ENCODE data around the gene ASTN1. TPM values are rescaled to one million over a fixed set of nuclear protein-coding genes. Genes with fewer than 3 reads are reported as not detected.

ASTN1 gene
- total RNA-seq, 1 experiment from 2014 or later: 0.42 TPM

DNA sequence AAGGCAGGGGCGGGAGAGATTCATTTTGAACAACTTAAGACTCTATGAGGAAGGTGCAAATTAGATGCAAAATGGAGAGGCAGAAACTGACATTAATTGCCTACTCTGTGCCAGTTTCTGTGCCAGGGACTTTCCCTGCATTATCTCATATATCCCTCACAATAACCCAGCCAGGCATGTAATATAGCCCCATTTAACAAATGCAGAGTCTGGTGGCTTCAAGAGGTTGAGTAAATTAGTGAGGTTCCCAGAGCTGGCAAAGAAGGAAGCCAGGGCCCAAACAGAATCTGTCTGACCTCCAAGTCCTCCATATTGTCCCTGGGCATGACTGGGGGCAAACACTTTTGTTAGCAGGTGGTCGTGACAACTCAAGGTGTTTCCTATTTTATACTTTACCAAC, 199.8 kb downstream of the ASTN1 start:
- Histone ChIP-seq H3K9me2 (ENCODE audit: insufficient read depth) (no peaks in the 10 kb centered on the region), H3K36me3 (ENCODE audit: control insufficient read depth in 1 of 2, insufficient read depth in 2 of 2, low read length in 2 of 2) (no peaks in the 10 kb centered on the region), H3K79me2 (ENCODE audit: insufficient read depth, low read length) (no peaks in the 10 kb centered on the region), H3K9me3 (ENCODE audit: control insufficient read depth in 1 of 2, insufficient read depth in 1 of 2, low read depth in 1 of 2, low read length in 2 of 2) (no peaks in the 10 kb centered on the region), H3K27me3 (ENCODE audit: insufficient read depth, low read length) (peaks cover 3% of the 10 kb centered on the region; the same call in 1 of the 2 replicates), H2AFZ (ENCODE audit: low read depth, low read length, poor library complexity, severe bottlenecking) (no peak overlapping the region), H3K9ac (ENCODE audit: low read length) (no peak overlapping the region), H3K27ac (ENCODE audit: low read depth, low read length) (no peak overlapping the region), H3K4me2 (ENCODE audit: low read length) (no peak overlapping the region), H3K4me1 (ENCODE audit: control insufficient read depth in 1 of 2, insufficient read depth in 2 of 2, low read length in 2 of 2) (no peaks in the 10 kb centered on the region), H3K4me3 (replicated peaks in 1 of 2; ENCODE audit: low read depth in 1 of 2, low read length in 2 of 2) (no peak overlapping the region), H4K20me1 (ENCODE audit: insufficient read depth) (no peaks in the 10 kb centered on the region)
- ChIA-PET POLR2A (no interaction called here), CTCF (no interaction called here), RAD21 (ENCODE audit: low non-redundant PET in 1 of 2, low total read pairs in 2 of 2, uncharacterized antibody in 2 of 2, unreplicated experiment in 2 of 2) (interaction anchor here in 1 of 2 experiments (0.6 kb wide), 1 partner anchor 21 kb away, joined by 3 read pairs; no protein-coding TSS in a partner anchor)
- no TSS peak for BruUV-seq (replicated peaks)
- DNase-seq (ENCODE audit: low read depth, low spot score) (no peak), ATAC-seq (no peak)
- intact Hi-C loops (cut with micrococcal nuclease): no loop called here
- TF ChIP-seq SRF (IDR thresholded peaks at IDR 0.05; ENCODE audit: low read depth): no peak
- no peak for TF ChIP-seq POLR2A (IDR thresholded peaks at IDR 0.05; ENCODE audit: borderline replicate concordance, extremely low read depth, insufficient read depth, insufficient read length)
- no peak for TF ChIP-seq EZH2phosphoT487 (IDR thresholded peaks at IDR 0.05; ENCODE audit: borderline replicate concordance)
- TF ChIP-seq, protein P1, sequence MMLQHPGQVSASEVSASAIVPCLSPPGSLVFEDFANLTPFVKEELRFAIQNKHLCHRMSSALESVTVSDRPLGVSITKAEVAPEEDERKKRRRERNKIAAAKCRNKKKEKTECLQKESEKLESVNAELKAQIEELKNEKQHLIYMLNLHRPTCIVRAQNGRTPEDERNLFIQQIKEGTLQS (IDR thresholded peaks at IDR 0.05): no peak
- TF ChIP-seq, protein P2, sequence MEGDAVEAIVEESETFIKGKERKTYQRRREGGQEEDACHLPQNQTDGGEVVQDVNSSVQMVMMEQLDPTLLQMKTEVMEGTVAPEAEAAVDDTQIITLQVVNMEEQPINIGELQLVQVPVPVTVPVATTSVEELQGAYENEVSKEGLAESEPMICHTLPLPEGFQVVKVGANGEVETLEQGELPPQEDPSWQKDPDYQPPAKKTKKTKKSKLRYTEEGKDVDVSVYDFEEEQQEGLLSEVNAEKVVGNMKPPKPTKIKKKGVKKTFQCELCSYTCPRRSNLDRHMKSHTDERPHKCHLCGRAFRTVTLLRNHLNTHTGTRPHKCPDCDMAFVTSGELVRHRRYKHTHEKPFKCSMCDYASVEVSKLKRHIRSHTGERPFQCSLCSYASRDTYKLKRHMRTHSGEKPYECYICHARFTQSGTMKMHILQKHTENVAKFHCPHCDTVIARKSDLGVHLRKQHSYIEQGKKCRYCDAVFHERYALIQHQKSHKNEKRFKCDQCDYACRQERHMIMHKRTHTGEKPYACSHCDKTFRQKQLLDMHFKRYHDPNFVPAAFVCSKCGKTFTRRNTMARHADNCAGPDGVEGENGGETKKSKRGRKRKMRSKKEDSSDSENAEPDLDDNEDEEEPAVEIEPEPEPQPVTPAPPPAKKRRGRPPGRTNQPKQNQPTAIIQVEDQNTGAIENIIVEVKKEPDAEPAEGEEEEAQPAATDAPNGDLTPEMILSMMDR (IDR thresholded peaks at IDR 0.05 in 2 of 3, conservative IDR thresholded peaks at IDR 0.05 in 1 of 3; ENCODE audit: borderline replicate concordance in 1 of 3, insufficient read depth in 1 of 3, low read depth in 2 of 3, low read length in 2 of 3): no peak
- no peak for TF ChIP-seq SP1 (IDR thresholded peaks at IDR 0.05; ENCODE audit: low read depth)
- TF ChIP-seq, protein P3, sequence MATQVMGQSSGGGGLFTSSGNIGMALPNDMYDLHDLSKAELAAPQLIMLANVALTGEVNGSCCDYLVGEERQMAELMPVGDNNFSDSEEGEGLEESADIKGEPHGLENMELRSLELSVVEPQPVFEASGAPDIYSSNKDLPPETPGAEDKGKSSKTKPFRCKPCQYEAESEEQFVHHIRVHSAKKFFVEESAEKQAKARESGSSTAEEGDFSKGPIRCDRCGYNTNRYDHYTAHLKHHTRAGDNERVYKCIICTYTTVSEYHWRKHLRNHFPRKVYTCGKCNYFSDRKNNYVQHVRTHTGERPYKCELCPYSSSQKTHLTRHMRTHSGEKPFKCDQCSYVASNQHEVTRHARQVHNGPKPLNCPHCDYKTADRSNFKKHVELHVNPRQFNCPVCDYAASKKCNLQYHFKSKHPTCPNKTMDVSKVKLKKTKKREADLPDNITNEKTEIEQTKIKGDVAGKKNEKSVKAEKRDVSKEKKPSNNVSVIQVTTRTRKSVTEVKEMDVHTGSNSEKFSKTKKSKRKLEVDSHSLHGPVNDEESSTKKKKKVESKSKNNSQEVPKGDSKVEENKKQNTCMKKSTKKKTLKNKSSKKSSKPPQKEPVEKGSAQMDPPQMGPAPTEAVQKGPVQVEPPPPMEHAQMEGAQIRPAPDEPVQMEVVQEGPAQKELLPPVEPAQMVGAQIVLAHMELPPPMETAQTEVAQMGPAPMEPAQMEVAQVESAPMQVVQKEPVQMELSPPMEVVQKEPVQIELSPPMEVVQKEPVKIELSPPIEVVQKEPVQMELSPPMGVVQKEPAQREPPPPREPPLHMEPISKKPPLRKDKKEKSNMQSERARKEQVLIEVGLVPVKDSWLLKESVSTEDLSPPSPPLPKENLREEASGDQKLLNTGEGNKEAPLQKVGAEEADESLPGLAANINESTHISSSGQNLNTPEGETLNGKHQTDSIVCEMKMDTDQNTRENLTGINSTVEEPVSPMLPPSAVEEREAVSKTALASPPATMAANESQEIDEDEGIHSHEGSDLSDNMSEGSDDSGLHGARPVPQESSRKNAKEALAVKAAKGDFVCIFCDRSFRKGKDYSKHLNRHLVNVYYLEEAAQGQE (IDR thresholded peaks at IDR 0.05; ENCODE audit: low read depth): no peak
- no peak for TF ChIP-seq ZFX (IDR thresholded peaks at IDR 0.05)
- TF ChIP-seq JUND (IDR thresholded peaks at IDR 0.05): no peak
- TF ChIP-seq, protein P4, sequence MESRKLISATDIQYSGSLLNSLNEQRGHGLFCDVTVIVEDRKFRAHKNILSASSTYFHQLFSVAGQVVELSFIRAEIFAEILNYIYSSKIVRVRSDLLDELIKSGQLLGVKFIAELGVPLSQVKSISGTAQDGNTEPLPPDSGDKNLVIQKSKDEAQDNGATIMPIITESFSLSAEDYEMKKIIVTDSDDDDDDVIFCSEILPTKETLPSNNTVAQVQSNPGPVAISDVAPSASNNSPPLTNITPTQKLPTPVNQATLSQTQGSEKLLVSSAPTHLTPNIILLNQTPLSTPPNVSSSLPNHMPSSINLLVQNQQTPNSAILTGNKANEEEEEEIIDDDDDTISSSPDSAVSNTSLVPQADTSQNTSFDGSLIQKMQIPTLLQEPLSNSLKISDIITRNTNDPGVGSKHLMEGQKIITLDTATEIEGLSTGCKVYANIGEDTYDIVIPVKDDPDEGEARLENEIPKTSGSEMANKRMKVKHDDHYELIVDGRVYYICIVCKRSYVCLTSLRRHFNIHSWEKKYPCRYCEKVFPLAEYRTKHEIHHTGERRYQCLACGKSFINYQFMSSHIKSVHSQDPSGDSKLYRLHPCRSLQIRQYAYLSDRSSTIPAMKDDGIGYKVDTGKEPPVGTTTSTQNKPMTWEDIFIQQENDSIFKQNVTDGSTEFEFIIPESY (IDR thresholded peaks at IDR 0.05; ENCODE audit: extremely low read depth, insufficient replicate concordance, low read length): no peak
- TF ChIP-seq TCF7L2 (IDR thresholded peaks at IDR 0.05; ENCODE audit: borderline replicate concordance, extremely low read depth, insufficient read depth, insufficient read length): no peak
- no peak for TF ChIP-seq FOSL1 (IDR thresholded peaks at IDR 0.05; ENCODE audit: low read depth)
- TF ChIP-seq ELF1 (IDR thresholded peaks at IDR 0.05; ENCODE audit: borderline replicate concordance, low read depth): no peak
- TF ChIP-seq SIN3A (IDR thresholded peaks at IDR 0.05; ENCODE audit: low read depth): no peak
- no peak for TF ChIP-seq CBX3 (IDR thresholded peaks at IDR 0.05; ENCODE audit: low read depth)
- TF ChIP-seq RAD21 (IDR thresholded peaks at IDR 0.05; ENCODE audit: low read depth): no peak
- no peak for TF ChIP-seq EGR1 (IDR thresholded peaks at IDR 0.05; ENCODE audit: low read depth)
- no peak for TF ChIP-seq EZH2 (IDR thresholded peaks at IDR 0.05)
- no peak for TF ChIP-seq YY1 (IDR thresholded peaks at IDR 0.05; ENCODE audit: extremely low read depth, insufficient replicate concordance, low read depth, low read length)

Data from HCT116 (cell line).